ENCODE data around the gene RAC3.

RAC3 gene

DNA sequence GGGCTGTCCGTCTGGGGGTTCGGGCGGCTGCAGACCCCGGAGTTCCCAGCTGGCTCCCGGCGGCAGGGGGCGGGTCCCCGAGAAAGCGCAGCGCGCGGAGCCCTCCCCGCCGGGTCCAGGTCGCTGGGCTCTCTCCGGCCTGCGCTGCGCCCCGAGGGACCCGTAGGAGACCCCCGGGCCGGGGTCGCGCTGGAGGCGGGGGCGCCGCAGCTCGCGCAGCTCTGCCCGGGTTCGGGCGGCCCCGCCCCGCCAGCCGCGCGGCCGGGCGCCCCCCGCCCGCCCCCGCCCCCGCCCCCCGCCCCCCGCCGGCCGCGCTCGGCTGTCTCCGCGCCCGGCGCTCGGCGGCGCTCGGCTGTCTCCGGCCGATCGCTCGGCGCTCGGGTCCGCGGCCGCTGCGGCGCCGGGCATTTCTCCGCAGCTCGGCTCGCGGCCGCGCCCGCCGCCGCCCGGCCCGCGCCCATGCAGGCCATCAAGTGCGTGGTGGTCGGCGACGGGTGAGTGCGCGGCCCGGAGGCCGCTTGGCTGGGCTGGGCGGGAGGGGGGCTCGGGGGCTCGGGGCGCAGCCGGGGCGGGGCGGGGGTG is at the start of gene RAC3:
Gene RAC3 (plus strand): TSS at position 376 of the 582 bp plus-strand sequence. CDS start 84 bp downstream, at position 460.
- DNase-seq (ENCODE audit: low spot score) (no peak), FAIRE-seq (no peak)

DNA sequence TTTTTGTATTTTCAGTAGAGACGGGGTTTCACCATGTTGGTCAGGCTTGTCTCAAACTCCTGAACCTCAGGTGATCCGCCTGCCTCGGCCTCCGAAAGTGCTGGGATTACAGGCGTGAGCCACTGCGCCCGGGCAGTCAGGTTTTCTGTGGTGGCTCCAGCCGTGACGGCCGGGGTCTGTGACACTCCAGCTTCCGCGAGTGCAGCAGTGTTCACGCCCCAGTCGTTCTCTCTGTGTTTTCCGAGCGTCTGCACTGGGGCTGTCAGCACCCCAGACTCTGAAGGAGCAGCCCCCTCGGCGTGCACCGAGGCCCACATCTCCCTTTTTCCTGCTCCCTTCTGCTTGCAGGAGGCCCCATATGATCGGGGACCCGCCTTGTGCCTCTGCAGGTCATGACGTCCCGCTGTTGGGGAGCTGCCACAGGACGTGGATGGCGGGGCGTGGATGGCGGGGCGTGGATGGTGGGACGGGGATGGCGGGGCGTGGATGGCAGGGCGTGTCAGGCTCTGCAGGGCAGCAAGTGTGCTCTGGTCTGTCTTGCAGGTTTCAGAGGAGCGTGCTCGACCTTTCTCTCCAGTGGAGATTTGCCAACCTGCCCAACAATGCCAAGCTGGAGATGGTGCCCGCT is 48.4 kb upstream of the RAC3 start:
- no peak for DNase-seq (ENCODE audit: low spot score)
- FAIRE-seq: no peak

DNA sequence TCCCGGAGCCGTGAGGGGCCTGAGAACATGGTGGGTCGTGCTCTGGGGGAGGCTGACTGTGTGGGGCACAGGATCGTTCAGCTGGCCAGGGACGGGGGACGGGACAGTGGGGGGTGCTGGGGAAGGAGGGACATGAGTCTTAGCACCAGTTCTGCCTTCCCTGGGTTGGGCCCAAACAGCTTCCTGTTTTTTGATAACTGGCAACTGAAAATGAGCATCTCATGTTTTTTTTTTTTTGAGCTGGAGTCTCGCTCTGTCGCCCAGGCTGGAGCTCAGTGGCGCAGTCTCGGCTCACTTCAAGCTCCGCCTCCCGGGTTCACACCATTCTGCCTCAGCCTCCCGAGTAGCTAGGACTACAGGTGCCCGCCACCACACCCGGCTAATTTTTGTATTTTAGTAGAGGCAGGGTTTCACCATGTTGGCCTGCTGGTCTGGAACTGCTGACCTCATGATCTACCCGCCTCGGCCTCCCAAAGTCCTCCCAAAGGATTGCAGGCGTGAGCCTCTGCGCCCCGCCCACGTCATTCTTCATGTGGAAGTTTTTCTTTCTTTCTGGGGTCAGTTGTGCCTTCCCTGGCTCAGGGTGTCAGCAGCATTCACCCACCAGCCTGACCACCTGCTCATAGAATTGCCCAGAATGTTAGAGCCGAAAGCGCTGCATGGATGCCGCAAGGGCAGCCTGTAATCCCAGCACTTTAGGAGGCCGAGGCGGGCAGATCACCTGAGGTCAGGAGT is 47.7 kb upstream of the RAC3 start:
- no peak for FAIRE-seq
- DNase-seq (ENCODE audit: low spot score): no peak

DNA sequence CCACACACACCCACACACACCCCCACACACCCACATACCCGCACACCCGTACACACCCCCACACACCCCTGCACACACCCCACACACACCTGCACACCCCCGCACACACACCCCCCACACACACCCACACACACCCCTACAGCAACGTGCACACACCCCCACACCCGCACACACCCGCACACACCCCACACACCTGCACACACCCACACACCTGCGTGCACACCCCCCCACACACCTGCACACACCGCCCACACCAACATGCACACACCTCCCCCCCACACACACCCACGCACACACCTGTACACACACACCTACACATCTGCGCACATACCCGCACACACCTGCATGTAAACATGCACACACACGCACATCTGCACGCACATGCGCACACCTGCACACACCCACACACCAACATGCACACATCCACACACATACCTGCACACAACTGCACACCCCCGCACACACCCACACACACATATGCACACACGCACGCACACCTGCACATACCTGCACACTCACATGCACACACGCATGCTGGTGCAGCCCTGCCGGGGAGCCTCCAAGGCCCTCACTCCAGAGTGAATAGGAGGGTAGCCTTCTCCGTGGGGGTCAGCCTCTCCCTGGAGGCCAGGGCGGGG is 46.6 kb upstream of the RAC3 start:
- no peak for DNase-seq (ENCODE audit: low spot score)
- peak; percentile 97 for FAIRE-seq

DNA sequence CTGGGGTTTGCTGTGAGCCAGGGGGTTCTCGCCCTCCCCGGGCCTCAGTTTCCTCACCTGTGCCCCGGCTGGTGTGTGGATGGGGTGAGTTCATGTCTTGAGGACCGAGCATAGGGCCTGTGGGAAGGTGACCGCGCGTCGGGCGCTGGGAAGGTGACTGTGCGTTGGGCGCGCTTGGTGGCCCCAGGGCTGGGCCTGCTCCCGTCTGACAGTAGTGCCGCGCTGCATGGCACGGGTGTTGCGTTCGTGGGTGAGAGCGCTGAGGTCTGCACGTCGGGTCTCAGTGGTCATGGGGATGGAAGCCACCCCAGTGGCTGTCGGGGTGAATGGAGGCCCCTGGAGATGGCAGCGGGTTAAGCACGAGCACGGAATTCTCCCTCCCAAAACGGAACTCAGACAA is 44.9 kb upstream of the RAC3 start:
- FAIRE-seq: no peak
- no peak for DNase-seq (ENCODE audit: low spot score)

DNA sequence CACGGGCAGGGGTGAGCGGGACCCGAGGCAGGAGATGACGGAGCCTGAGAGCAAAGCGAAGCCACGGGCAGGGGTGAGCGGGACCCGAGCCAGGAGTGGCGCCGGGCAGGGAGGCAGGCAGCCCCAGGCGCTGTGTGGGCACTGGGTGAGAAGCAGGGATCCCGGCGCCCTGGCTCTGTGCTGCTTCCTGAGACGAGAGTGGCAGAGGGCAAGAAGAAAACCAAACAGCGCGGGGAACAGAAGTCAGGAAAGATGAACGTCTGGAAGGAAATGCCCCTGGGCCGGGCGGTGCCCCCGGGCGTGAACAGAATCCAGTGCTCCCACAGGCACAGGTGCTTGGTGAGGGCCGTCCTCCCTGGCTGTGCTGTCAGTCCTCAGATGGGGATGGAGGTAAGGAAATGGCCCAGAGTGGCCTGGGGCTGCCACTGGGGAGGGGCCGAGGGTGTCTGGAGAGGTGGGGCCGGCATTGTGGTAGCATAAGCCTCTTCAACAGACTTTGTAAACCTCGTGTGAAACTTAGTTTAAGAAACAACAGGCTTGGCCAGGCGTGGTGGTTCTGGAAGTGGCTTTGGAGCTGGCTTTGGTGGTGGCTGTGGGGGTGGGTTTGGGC is 44.2 kb upstream of the RAC3 start:
- DNase-seq (ENCODE audit: low spot score): no peak

DNA sequence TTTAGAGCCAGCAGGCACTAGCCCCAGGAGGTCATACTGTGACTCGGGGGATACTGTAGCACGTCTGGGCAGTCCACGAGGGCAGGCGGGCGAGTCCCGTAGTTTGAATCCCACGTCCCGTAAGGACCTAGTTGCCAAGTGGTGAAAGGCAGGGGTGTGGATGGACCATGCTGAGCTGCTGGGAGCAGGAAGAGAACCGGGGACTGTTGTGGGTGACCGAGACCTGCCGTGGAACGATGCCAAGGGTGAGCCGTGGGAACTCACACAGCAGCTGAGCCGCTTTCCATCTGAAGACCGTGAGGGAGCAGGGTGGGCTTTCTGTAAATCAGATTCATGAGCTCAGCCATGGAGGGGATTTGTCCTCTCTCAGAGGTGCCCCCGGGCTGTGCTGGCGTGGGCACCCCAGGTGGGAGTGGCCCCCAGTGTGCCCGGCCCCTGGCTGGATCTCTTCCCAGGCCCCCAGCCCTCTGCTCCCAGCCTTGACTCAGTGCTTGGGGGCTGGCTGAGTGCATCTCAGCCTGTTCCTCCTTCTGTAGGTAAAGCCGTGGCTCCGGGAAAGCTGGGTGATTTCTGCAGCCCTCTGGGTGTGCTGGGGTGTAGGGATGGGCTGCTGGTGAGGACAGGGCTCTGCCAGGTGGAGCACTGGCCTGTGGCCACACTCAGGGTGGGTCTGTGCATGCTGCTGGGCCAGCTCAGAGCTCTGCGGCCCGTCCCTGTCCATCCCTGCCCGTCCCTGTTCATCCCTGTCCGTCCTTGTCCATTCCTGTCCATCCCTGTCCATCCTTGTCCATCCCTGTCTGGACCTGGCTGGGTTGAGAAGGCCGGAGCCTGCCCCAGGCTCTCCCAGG is 40.4 kb upstream of the RAC3 start:
- no peak for DNase-seq (ENCODE audit: low spot score)
- FAIRE-seq: no peak

More for the DNA sequence above, 44.2 kb upstream of the RAC3 start:
- no peak for FAIRE-seq

DNA sequence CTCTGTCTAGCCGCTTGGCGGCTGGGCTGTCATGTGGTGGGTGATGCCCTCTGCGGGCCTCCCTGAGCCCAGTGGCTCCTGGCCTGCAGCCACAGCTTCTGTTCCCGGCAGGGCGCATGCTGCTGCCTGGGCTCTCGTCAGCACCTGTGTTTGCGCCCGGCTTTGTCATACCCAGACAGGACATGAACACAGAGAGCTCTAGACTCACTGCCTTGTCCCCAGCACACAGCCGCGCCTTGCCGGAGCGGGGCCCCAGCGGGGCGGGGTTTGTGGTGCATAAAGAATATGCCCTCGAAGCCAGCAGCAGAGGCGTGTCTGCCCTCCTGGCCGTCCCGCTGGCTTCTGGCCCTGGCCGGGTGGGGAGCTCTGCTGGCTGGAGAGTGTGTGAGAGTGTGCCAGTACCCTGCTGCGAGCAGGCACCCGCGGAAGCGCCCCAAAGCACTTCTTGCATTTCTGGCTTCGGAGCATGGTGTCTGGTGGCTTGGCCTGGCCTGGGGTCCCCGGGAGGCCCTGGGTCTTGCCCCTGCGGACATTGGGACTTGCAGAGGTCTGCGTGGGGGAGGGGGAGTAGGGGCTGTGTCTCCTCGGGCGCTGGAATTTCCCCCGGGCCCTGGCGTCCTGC is 39.7 kb upstream of the RAC3 start:
- DNase-seq (ENCODE audit: low spot score) (no peak), FAIRE-seq (no peak)

DNA sequence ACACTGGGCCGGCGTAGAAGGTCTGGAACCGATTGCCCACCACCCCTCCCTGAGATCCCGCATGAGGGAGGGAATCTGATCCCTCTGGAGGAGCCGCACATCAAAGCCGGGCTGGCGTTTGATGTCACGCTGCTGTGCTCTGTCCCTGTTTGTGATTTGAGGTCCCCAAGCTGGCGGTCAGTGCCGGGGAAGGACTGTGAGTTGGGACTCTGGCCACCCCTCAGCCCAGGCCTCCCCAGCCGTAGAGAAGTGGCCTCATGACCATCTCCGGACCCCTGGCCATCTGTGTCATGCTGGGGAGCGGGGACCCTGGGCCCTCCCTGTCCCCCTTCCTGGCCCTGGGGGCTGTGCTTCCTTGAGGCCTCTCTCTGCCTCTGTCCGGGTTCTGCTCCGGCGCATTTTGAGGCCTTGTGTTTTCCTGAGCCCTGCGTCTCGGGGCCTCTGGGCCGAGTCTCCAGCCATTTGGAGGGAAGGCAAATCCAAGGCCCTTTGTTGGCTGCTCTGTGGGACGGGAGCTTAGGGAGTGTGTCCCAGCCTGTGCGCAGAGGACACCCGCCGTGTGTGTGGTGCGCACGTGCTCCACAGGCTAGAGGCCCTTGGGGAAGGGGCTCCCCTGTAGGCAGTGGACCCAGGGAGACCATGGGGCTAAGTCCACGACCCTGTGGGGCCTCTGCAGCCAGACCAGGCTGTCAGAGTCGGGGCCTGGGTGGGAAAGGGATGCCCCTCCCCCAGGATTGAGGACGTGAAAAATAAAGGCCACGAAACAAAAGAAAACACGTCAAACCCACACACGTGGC is 39.0 kb upstream of the RAC3 start:
- DNase-seq (ENCODE audit: low spot score) (no peak), FAIRE-seq (no peak)

DNA sequence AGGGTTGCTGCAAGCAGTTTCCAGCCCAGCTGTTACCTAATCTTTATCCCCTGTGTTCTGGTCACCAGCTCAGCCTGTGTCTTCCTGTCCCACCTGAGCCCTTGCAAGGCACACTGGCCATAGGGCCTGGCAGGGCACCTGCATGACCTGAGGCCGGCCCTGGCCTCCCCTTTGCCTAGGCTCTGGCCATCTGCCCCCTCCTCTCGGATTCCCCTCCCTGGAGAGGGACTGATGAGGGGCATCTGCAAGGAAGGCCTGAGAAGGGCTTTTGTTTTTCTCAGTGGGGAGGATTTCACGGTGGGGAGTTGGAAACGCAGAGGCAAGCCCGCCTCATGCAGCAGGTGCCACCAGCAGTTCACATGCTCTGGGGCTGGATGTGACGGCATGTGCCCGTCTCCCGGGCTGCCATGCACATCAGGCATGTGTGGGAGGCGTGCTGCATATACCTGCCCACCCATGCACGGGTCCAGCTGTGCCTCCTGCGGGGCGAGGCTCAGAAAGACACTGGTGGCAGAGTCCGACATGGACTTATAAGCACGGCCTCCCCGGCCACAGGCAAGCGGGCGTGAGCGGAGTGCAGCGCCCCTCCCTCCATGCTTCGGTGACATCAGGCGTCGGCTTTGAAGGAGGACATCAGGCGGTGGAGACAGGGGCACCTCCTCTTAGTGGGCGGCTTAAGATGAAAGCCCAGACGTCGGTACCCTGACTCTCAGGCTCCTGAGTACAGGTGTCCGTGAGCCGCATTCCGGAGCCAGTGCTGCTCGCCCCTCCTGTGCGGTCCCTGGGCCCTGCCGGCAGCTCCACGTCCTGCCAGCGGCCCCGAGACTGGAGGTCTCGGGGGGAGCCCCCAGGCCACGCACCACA is 37.5 kb upstream of the RAC3 start:
- DNase-seq (ENCODE audit: low spot score) (no peak), FAIRE-seq (no peak)

DNA sequence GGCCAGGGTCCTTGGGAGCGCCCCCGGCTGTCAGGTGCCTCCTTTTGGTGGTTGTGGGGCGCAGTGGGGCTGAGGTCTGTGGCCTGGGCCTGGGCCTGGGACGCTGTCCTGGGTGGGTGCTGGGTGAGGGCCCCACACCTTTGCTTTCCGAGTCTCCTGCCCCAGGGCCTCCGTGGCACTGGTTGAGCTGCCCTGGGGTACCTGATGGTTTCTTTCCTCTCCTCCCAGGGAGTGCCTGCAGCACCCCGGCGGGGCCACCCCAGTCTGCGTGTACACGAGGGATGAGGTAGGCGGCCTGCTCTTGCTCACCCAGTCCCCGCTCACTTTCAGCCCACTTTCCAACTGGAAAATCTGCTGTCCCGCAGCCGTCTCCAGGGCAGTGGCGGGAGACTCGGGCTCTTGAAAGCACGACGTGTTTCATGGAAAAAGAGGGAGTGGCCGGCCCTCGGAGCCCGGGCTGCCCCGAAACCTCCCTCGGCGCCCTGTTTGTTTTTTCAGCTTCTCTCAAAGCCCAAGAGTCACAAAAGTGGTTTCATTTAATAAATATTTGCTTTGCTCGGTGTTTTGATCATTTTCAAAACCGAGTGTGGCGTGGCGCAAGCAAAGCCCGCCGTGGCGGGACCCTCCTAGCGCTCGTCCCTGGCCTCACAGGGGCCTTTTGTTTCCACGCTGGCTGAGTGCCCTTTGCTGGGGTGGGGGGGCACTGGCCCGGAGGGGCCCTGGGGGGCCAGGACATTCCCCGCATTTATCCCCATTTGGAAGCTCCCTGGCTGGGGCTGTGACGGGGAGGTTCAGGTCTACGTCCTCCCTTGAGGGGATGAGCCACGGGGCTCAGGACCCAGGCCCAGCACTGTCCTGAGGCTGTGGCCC is 36.6 kb upstream of the RAC3 start:
- FAIRE-seq: no peak
- DNase-seq (ENCODE audit: low spot score): no peak

DNA sequence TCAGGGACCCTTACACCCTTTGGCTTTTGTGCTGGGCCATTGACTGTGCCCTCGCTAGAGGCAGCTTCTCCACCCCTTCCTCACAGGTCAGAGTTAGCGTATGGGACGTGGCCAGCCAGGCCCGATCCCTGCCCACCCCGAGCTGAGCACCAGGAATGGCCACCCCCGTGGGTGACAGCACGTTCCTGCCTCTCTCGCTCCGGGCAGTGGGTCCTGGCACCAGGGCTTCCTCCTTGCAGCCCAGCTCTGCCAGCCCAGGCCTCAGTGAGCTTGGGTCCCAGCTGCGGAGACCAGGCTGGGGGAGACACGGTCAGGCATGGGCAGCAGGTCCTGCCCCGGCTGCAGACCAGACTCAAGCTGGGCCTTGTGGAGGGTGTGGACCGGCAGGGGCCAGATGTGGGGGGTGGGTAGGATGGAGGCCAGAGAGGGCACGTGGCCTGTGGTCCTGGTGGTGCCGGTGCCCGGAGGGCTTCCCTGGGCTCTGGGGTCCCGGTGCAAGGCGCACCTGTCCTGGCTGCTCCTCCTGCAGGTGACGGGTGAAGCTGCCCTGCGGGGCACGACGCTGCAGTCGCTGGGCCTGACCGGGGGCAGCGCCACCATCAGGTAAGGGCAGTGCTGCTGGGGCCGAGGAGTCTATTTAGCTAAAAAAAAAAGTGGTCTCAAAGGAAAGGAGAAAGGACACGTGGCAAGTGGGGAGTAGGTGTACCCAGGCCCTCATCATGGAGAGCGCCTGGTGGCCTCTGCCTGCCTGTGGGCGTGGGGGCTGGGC is 35.8 kb upstream of the RAC3 start:
- DNase-seq (ENCODE audit: low spot score) (no peak), FAIRE-seq (no peak)

DNA sequence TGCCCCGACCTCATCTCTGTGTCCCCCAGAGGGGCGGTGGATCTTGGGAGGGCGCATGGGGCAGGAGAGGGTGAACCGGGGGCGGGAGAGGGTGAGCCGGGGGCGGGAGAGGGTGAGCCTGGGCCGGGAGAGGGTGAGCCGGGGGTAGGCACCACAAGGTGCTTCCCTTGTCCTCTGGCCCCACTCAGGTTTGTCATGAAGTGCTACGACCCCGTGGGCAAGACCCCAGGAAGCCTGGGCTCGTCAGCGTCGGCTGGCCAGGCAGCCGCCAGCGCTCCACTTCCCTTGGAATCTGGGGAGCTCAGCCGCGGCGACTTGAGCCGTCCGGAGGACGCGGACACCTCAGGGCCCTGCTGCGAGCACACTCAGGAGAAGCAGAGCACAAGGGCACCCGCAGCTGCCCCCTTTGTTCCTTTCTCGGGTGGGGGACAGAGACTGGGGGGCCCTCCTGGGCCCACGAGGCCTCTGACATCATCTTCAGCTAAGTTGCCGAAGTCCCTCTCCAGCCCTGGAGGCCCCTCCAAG is 35.2 kb upstream of the RAC3 start:
- DNase-seq (ENCODE audit: low spot score) (no peak), FAIRE-seq (no peak)

DNA sequence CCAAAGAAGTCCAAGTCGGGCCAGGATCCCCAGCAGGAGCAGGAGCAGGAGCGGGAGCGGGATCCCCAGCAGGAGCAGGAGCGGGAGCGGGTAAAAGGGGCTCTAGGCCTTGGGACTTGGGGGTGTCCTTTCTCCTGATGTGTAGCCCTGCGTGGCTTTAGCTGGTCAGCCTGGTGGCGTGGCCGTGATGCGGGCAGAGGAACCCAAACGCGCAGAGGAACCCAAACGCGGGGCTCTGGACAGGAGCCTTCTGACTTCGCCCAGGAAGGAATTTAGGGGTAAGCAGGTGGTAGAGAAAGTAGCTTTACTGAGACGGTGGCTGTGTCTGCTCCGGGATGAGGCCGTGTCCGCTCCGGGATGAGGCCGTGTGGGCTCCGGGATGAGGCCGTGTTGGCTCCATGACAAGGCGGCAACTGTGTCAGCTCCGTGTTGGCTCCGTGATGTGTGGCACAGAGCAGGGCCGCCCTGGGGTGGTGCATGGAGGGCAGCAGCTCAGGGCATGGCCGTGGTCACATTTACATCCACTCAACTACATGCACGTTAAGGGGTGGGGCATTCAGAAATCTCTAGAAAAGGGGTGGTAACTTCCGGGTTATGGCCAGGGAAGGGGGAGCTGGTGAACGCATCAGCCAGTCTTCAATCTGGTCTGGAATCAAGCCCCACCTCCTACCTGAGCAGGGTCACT is 34.6 kb upstream of the RAC3 start:
- no peak for DNase-seq (ENCODE audit: low spot score)

DNA sequence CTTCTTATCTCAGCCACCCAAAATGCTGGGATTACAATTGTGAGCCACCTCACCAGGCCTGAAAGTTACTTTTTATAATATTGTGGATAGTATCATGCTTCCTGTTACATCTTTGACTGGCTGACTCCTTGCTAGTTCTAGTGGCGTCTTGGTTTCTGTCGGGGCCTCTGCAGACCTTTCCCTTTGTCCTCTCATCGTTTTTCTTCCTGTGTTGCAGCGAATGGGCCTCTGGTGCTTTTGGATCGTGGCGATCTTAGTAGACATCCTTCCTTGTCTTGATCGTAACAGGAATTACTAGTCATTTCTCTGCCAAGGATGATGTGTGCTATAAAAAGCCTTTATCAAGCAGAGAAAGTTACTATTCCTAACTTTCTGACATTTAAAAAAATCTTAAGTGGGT is 33.3 kb upstream of the RAC3 start:
- FAIRE-seq (no peak), DNase-seq (ENCODE audit: low spot score) (no peak)

More for the DNA sequence above, 34.6 kb upstream of the RAC3 start:
- FAIRE-seq: no peak
